NCI-H82 treated with DMSO at 0.1 percent for 48 hours (cell line): Measurements from ENCODE around the gene CCDC12.

Experiments used
- DNase-seq: peaks from one replicate; lab custom pipeline; 2025; ENCODE audit not compliant: unreplicated experiment; lab: John Stamatoyannopoulos, UW

The CCDC12 gene

GRCh38 chr3:46908294-46908985 lies 68.1 kb downstream of the CCDC12 start:
- DNase-seq, result no peak

GRCh38 chr3:46907960-46908293 lies 68.6 kb downstream of the CCDC12 start:
- DNase-seq, result no peak

GRCh38 chr3:46907271-46907670 lies 69.3 kb downstream of the CCDC12 start:
- DNase-seq, result no peak

- no peak for DNase-seq
Measured at GRCh38 chr3:46906471-46907058, 70.0 kb downstream of the CCDC12 start.

- no peak for DNase-seq
Measured at GRCh38 chr3:46905661-46906451, 70.7 kb downstream of the CCDC12 start.

GRCh38 chr3:46905213-46905560 lies 71.4 kb downstream of the CCDC12 start:
- DNase-seq, result no peak

GRCh38 chr3:46904303-46905212 lies 72.0 kb downstream of the CCDC12 start:
- DNase-seq, result no peak

- DNase-seq, result no peak
Measured at GRCh38 chr3:46903341-46904302, 72.9 kb downstream of the CCDC12 start.

GRCh38 chr3:46902188-46902631 lies 74.3 kb downstream of the CCDC12 start:
- no peak for DNase-seq

GRCh38 chr3:46901591-46902187 lies 74.9 kb downstream of the CCDC12 start:
- no peak for DNase-seq

GRCh38 chr3:46901061-46901460 lies 75.5 kb downstream of the CCDC12 start:
- no peak for DNase-seq

GRCh38 chr3:46900356-46900755 lies 76.2 kb downstream of the CCDC12 start:
- DNase-seq, result no peak

- DNase-seq, result no peak
Measured at GRCh38 chr3:46900007-46900292, 76.6 kb downstream of the CCDC12 start.

GRCh38 chr3:46899151-46900006 lies 77.2 kb downstream of the CCDC12 start:
- no peak for DNase-seq

GRCh38 chr3:46898321-46899150 lies 78.0 kb downstream of the CCDC12 start:
- no peak for DNase-seq

GRCh38 chr3:46897829-46898320 lies 78.7 kb downstream of the CCDC12 start:
- no peak for DNase-seq

GRCh38 chr3:46897031-46897430 lies 79.5 kb downstream of the CCDC12 start:
- no peak for DNase-seq

GRCh38 chr3:46896386-46896785 lies 80.2 kb downstream of the CCDC12 start:
- DNase-seq, result no peak
